ENCODE results near the gene LNX1. TPM values are rescaled to one million over a fixed set of nuclear protein-coding genes. Genes with fewer than 3 reads are reported as not detected.

The LNX1 gene
- total RNA-seq, 1 donor, result 3.5 TPM

- no peak for DNase-seq (ENCODE audit: low read depth)
- H3K4me3 ChIP-seq (ENCODE audit: low read depth, low read length), result no peak overlapping the region
- TF ChIP-seq CTCF (IDR thresholded peaks at IDR 0.05; ENCODE audit: insufficient read depth, low read length), result no peak
Measured at GRCh38 chr4:53617101-53617680, 25.9 kb upstream of the LNX1 start.

DNA sequence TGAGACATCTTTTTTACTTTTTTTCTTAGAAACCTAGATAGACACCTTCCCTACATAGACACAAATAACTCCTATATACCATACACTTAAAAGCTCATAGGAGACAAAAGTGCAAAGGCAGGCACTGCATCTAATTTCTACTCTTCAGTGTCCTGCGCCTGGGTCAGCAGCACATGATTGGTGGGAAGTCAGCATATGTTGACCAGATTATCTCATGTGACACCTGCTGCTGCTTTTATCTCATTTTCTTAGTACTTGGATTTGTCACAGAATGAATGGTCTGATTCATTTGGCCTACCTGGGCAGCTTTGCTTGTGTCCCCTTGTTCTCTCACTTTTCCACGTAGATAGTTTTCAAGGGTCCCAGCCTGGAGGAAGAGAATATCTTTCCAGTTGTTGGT is 24.9 kb upstream of the LNX1 start:
- TF ChIP-seq CTCF (IDR thresholded peaks at IDR 0.05; ENCODE audit: insufficient read depth, low read length), result no peak
- no peak overlapping the region for H3K4me3 ChIP-seq (ENCODE audit: low read depth, low read length)
- DNase-seq (ENCODE audit: low read depth), result no peak

DNA sequence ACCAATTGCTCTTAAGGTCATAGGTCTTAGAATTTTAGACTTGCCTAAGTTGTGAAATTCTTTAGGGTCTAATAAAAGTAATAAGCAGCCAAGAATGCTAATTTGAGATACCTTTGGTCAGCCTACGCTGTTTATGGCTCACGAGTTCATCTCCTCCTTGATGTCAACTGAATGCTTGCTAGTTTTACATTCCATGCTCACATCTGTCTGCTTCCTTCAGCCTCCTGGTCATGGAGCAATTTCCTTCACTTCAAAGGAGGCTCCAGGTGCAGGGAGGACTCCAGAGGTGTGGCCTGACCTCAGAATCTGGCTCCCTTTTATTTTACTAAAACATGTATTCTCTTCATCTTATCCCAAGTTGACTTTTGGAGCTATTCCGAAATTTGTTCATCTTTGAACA is 23.3 kb upstream of the LNX1 start:
- DNase-seq (ENCODE audit: low read depth), result no peak

GRCh38 chr4:53613428-53613827 is 22.1 kb upstream of the LNX1 start:
- no peak overlapping the region for H3K4me3 ChIP-seq (ENCODE audit: low read depth, low read length)

More for the DNA sequence above, 23.3 kb upstream of the LNX1 start:
- no peak overlapping the region for H3K4me3 ChIP-seq (ENCODE audit: low read depth, low read length)
- no peak for TF ChIP-seq CTCF (IDR thresholded peaks at IDR 0.05; ENCODE audit: insufficient read depth, low read length)

GRCh38 chr4:53608649-53609048 is 17.4 kb upstream of the LNX1 start:
- DNase-seq (ENCODE audit: low read depth), result no peak
- no peak overlapping the region for H3K4me3 ChIP-seq (ENCODE audit: low read depth, low read length)
- no peak for TF ChIP-seq CTCF (IDR thresholded peaks at IDR 0.05; ENCODE audit: insufficient read depth, low read length)

More at GRCh38 chr4:53613428-53613827, 22.1 kb upstream of the LNX1 start:
- no peak for DNase-seq (ENCODE audit: low read depth)
- no peak for TF ChIP-seq CTCF (IDR thresholded peaks at IDR 0.05; ENCODE audit: insufficient read depth, low read length)

- no peak for TF ChIP-seq CTCF (IDR thresholded peaks at IDR 0.05; ENCODE audit: insufficient read depth, low read length)
- no peak for DNase-seq (ENCODE audit: low read depth)
- H3K4me3 ChIP-seq (ENCODE audit: low read depth, low read length), result no peak overlapping the region
Measured at GRCh38 chr4:53608242-53608641, 17.0 kb upstream of the LNX1 start.

DNA sequence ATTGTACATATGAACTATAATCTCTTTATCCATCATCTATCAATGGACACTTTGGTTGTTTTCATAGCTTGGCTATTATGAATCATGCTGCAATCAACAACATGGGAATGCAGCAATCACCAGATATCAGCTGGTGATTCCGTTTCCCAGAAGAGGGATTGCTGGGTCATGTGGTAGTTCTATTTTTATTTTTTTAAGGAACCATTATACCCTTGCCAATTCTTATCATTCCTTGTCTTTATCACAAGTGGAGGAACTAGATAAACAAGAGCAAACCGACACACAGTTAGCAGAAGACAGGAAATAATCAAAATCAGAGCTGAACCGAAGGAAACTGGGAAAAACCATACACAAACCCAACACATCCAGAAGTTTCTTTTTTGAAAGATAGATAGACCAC is 14.5 kb upstream of the LNX1 start:
- DNase-seq (ENCODE audit: low read depth), result peak; percentile 88
- TF ChIP-seq CTCF (IDR thresholded peaks at IDR 0.05; ENCODE audit: insufficient read depth, low read length), result no peak

More for the DNA sequence above, 14.5 kb upstream of the LNX1 start:
- no peak overlapping the region for H3K4me3 ChIP-seq (ENCODE audit: low read depth, low read length)

Data from fibroblast of the aortic adventitia (primary cell).